HG03520 (cell line): ENCODE results near the gene ZNF100.
"Not testable (repeated sequence)": the region's sequence is repeated elsewhere in the genome, so short reads cannot be mapped to it uniquely, and the experiment has no call there.

Source experiments
- ATAC-seq: cut with Tn5 transposase; IDR thresholded peaks from one replicate; pipeline ENCODE4 v1.9.1; 2021; ENCODE audit warnings: mild to moderate bottlenecking, moderate library complexity; ENCODE audit not compliant: unreplicated experiment

The ZNF100 gene

DNA sequence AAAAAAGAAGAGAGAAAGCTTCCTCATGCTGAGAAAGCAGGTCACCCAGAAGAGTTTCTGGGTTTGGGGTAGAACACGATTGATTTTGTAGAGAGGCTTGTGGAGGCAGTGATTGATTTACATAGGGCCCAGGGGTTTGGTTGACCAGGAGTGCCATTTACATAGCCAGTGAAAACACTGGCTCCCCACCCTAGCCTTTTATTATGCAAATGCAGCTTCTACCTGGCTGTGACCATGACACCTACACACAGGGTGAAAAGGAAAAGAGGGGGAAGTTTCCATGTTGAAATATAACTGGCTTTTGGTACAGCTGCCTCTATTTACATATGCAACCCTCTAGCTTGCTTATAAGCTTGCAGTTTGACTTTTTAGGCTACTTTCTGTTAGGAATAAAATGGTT is 62.0 kb downstream of the ZNF100 start:
- ATAC-seq, result no peak

DNA sequence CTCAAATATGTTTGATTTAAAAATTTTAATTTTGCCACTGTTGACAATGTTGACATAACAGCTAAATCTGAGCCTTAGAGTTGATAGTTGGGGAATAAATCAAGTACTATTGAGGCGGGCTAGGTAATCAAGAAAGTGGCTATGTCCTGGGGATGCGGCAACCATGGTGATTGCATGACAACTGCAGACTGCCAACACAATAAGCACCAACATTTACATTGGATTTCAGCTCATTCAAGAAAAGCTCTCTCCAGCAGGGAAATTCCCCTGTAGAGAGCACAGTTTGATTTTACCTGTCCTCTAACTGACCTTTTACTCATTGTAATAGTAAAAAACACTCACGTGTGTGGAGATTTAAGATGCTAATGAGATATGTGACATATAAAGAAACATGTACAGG is 63.1 kb downstream of the ZNF100 start:
- no peak for ATAC-seq

- no peak for ATAC-seq
These were observed 68.2 kb downstream of the ZNF100 start for GRCh38 chr19:21699197-21699596.

GRCh38 chr19:21698215-21698614 is 69.2 kb downstream of the ZNF100 start:
- ATAC-seq, result no peak

DNA sequence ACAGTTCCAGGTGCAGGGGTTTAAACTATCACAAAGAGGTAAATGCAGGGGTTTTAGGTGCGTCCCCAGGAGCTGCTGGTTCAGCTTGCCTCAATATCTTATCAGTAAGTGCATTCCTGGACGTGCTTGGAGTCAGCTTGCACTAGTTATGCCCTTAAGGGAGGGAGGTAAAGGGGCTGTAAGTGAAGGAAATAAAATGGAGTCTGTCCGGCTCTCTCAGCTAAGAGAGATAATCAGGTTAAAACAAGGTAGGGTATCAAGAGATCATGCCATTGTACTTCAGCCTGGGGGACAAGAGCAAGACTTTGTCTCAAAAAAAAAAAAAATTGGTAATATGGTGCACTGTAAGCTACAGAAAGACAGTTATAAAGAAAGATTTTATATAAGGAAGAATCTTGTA is 69.7 kb downstream of the ZNF100 start:
- no peak for ATAC-seq

DNA sequence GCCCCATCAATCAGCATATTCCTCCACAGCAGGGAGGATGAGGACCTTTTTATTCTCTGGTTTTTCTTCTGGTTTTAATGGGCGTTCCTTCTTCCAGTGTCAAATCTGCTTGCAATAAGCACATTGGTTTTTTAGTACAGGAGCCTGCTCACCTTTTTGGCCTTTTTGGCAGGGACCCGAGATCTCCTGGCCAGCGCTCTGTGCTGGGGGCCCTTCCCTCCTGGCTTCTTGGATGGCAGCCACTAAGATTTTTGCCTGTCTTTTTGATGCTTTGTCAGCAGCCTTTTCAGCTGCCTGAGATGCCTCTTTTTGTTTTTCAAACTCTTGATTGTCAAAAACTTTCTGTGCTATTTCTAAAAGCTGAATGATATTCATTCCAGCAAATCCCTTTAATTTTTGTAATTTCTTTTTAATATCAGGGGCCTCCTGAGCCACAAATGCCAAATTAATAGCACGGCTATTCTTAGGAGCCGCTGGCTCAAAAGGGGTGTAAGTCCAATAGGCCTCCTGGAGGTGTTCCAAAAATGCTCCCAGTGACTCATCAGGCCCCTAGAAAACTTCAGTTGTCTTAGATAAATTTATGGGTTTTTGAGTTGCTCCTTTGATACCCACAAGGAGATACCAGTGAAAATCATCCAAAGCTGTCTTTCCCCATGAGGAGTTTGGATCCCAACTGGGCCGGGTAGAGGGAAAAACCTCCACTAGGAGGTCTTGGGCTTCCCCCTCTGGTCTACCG is 73.0 kb downstream of the ZNF100 start:
- ATAC-seq, result no peak

DNA sequence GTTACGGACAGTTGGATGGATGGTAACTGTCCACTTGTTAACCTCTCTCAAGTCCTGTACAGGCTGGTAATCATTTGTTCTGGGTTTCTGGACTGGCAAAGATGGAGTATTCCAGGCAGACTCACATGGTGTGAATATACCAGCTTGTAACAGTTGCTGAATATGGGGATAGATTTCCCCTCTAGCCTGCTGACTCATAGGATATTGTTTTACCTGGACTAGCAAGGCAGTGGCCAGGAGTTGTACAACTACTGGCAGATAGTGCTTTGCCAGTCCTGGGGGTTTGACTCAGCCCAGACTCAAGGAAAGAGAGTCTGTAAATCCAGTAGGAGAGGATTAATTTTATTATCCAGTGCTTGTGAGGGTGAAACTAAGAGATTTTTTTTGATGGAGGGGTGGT is 74.0 kb downstream of the ZNF100 start:
- no peak for ATAC-seq

- ATAC-seq, result no peak
These were observed 75.7 kb downstream of the ZNF100 start for GRCh38 chr19:21691661-21692060.

DNA sequence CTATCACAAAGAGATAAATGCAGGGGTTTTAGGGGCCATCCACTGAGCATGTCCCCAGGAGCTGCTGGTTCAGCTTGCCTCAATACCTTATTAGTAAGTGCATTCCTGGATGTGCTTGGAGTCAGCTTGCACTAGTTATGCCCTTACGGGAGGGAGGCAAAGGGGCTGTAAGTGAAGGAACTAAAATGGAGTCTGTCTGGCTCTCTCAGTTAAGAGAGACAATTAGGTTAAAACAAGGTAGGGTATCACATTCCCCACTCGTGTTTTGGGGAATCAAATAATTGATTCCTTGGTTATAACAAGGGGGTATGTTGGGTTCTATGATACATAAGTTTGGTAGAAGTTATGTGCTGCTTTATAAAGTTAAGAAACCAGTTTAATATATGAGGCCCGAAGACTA is 78.9 kb downstream of the ZNF100 start:
- no peak for ATAC-seq

DNA sequence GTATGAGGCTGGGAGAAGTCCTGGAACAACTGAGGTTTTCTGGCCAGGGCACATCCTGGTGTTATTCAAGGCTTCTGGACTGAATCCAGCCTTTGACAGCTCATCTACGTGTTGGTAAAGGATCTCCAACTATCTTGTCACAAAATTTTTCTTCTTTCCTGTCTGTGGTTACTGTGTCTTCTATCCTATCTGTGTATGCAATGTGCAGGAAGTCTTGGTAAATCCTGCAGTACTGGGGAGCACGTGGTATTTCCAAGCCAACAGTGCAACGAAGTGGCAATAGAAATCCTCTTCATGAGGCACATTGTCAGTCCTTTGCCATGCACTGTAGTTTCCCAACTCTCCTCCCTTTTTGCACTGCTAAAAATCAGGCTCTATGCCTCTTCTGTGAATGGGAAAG is 86.7 kb downstream of the ZNF100 start:
- ATAC-seq, result no peak

DNA sequence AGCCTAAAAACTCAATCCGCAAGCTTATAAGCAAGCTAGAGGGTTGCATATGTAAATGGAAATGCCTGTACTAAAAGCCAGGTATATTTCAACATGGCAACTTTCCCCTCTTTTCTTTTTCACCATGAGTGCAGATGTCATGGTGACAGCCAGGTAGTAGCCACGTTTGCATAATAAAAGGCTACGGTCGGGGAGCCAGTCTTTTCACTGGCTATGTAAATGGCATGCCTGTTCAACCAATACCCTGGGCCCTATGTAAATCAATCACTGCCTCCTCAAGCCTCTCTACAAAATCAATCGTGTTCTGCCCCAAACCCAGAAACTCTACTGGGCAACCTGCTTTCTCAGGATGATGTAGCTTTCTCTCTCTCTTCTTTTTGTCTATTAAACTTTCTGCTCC is 87.4 kb downstream of the ZNF100 start:
- no peak for ATAC-seq

GRCh38 chr19:21677696-21678418 is 89.5 kb downstream of the ZNF100 start:
- no peak for ATAC-seq

- no peak for ATAC-seq
These were observed 92.9 kb downstream of the ZNF100 start for GRCh38 chr19:21674454-21674853.

DNA sequence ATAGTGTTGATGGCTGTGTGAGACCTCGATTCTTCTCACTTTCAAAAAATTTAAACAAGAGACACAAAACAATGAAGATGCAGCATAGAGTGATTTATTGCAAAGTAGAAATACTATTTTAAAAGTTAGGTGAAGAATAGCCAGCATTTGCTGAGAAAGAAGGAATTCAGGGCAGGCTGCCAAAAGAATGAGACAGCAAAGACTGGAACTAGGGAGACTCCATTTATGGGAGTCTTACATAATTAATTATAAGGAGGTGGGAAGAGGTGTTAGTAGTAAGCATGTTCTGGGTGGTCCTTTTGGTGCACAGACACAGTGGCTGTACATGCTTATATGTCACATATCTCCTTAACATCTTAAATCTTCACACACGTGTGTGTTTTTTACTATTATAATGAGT is 93.9 kb downstream of the ZNF100 start:
- not testable (repeated sequence) for ATAC-seq
